Stomach (tissue), 4 donors: ENCODE measurements around the gene WDTC1.

Source experiments
- POLR2A ChIP-seq, 4 donors: fragments of 450-650 bp; IDR thresholded peaks; one replicate each; pipeline ENCODE4 v1.6.1; 2016; ENCODE audit warnings: antibody characterized with exemption in 4 of 4, control low read depth in 2 of 4, mild to moderate bottlenecking in 1 of 4, moderate library complexity in 1 of 4
- POLR2AphosphoS5 ChIP-seq, 3 donors: sonication (generic); formaldehyde crosslinking; IDR thresholded peaks; one replicate each; pipeline ENCODE4 v1.6.1; 2016; ENCODE audit warnings: antibody characterized with exemption in 3 of 3
- TF ChIP-seq, protein P1 (sequence below), 7 experiments: fragments of 450-650 bp in 4 of 7; fragments of 200-600 bp in 3 of 7; sonication (generic) in 3 of 7; IDR thresholded peaks; one replicate each; pipeline ENCODE4 v1.5.1; 2016 to 2019; ENCODE audit warnings: antibody characterized with exemption in 7 of 7, control low read depth in 2 of 7, mild to moderate bottlenecking in 1 of 7

DNA sequence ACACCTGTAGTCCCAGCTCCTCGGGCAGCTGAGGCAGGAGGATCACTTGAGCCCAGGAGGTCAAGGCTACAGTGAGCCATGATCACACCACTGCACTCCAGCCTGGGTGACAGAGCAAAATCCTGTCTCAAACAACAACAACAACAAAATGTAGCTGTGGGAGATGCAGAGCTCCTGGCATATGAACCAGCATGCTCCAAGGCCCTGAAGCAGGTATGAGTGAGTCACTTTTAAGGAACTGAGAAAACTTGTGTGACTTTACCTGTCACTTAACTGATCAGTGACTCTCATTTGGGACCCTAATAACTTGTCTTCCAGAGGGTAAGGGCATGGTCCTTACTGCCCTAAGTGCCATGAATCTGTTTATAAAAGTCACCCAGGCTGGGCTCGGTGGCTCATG, 68.2 kb downstream of the WDTC1 start:
- TF ChIP-seq POLR2A (IDR thresholded peaks at IDR 0.05): no peak
- TF ChIP-seq, protein P1, sequence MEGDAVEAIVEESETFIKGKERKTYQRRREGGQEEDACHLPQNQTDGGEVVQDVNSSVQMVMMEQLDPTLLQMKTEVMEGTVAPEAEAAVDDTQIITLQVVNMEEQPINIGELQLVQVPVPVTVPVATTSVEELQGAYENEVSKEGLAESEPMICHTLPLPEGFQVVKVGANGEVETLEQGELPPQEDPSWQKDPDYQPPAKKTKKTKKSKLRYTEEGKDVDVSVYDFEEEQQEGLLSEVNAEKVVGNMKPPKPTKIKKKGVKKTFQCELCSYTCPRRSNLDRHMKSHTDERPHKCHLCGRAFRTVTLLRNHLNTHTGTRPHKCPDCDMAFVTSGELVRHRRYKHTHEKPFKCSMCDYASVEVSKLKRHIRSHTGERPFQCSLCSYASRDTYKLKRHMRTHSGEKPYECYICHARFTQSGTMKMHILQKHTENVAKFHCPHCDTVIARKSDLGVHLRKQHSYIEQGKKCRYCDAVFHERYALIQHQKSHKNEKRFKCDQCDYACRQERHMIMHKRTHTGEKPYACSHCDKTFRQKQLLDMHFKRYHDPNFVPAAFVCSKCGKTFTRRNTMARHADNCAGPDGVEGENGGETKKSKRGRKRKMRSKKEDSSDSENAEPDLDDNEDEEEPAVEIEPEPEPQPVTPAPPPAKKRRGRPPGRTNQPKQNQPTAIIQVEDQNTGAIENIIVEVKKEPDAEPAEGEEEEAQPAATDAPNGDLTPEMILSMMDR (IDR thresholded peaks at IDR 0.05): no peak
- TF ChIP-seq POLR2AphosphoS5 (IDR thresholded peaks at IDR 0.05): no peak
